HL-60 (cell line): ENCODE results near the gene CPSF2.

ENCODE experiments used
- DNase-seq, 2 experiments: peaks; one replicate each; pipeline ENCODE4 v3.0.0-alpha.2; 2010 to 2020; ENCODE audit warnings: low read depth in 1 of 2, low spot score in 1 of 2
- H3K27ac ChIP-seq: fragments of 250-450 bp; sonication (Bioruptor Pico); replicated peaks from 2 replicates; pipeline ENCODE4 v1.5.1; 2020; ENCODE audit warnings: mild to moderate bottlenecking, moderate library complexity
- H3K27me3 ChIP-seq: fragments of 250-450 bp; sonication (Bioruptor Pico); 2 replicates; pipeline ENCODE4 v1.5.1; 2021; ENCODE audit warnings: mild to moderate bottlenecking, moderate library complexity; ENCODE audit not compliant: insufficient read depth, poor library complexity, severe bottlenecking
- H3K4me3 ChIP-seq: replicated peaks from 2 replicates; pipeline ENCODE4 v1.5.1; 2011; ENCODE audit warnings: mild to moderate bottlenecking, control low read depth, low read length; ENCODE audit not compliant: insufficient read depth
- CTCF ChIP-seq: IDR thresholded peaks from one replicate; pipeline ENCODE4 v1.5.1; 2011; ENCODE audit warnings: low read length, control low read depth, inconsistent platforms; ENCODE audit not compliant: insufficient read depth
- GABPA ChIP-seq: IDR thresholded peaks from 2 replicates; pipeline ENCODE4 v1.6.1; 2012; ENCODE audit warnings: low read depth
- POLR2AphosphoS5 ChIP-seq: IDR thresholded peaks from 2 replicates; pipeline ENCODE4 v1.6.1; 2012; ENCODE audit warnings: low read depth
- REST ChIP-seq: IDR thresholded peaks from 2 replicates; pipeline ENCODE4 v1.6.1; 2012; ENCODE audit warnings: low read depth; ENCODE audit not compliant: insufficient replicate concordance
- SPI1 ChIP-seq: IDR thresholded peaks from 2 replicates; pipeline ENCODE4 v1.6.1; 2012; ENCODE audit warnings: low read depth, mild to moderate bottlenecking, borderline replicate concordance

CPSF2 gene

GRCh38 chr14:92105893-92106142 is 16.0 kb upstream of the CPSF2 start:
- Histone ChIP-seq H3K4me3 (peak overlapping the region; percentile 97), H3K27ac (peak overlapping the region; percentile 82), H3K27me3 (no peaks in the 10 kb centered on the region)
- peak; percentile 21 to 63 for DNase-seq
- no peak; the same call in 1 of the 2 replicates for TF ChIP-seq POLR2AphosphoS5
- no peak for TF ChIP-seq CTCF
- peak; percentile 74 for TF ChIP-seq SPI1

- H3K27me3 ChIP-seq = no peaks in the 10 kb centered on the region
- peak; percentile 96 to 98 for DNase-seq
- TF ChIP-seq REST (no peak), SPI1 (no peak), CTCF (peak; percentile 91)
- peak within 1 kb of the TSS; percentile 97 for H3K4me3 ChIP-seq
- H3K27ac ChIP-seq = peak within 1 kb of the TSS; percentile 82
These were observed 15.4 kb upstream of the CPSF2 start, which contains the start of gene ATXN3 for GRCh38 chr14:92106143-92106926. ATXN3 (minus strand) TSS chr14:92106582; CDS start chr14:92106552, 30 bp downstream.

- Histone ChIP-seq H3K27me3 (no peaks in the 10 kb centered on the region), H3K4me3 (no peak overlapping the region), H3K27ac (no peak overlapping the region)
- DNase-seq = no peak
- TF ChIP-seq REST = no peak
- no peak for TF ChIP-seq SPI1
- TF ChIP-seq POLR2AphosphoS5 = no peak
- no peak for TF ChIP-seq CTCF
- no peak for TF ChIP-seq GABPA
These were observed 13.2 kb upstream of the CPSF2 start for GRCh38 chr14:92108345-92109254.
